NCI-H146 treated with DMSO at 0.1 percent for 48 hours (cell line): ENCODE results near the gene STAMBPL1.
"Not testable (repeated sequence)": the region's sequence is repeated elsewhere in the genome, so short reads cannot be mapped to it uniquely, and the experiment has no call there.

Source experiments
- DNase-seq: peaks from one replicate; lab custom pipeline; 2025; ENCODE audit not compliant: unreplicated experiment; lab: John Stamatoyannopoulos, UW

STAMBPL1 gene

DNA sequence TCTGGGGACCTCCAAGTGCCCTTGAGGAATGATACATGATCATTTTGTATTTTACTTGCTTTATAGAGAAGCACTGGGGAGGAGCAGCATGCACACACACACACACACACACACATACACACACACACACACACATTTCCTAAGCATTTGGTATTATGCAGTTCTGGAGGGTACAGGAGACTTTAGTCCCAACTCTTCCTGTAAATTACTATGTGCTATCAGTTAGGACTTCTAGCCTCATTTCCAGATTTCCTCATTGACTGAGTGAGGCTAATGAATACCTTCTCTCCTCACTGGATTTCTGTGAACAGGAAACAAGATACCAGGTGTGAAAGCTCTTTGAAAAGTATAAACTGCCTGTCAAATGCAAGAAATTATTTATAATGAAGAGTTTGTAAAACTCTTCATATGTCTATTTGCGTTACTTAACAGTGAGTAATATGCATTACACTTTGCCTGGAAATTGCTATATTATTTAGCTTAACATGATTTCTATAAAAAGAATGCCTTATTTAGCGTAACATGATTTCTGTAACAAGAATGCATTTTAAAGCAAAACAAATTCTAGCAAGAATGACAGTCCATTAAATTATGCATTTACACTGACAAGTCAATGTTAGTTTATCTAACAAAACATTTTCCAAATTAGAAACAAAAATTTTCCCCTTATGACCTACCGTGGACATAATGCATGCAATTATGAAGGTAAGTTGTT lies 38.3 kb downstream of the STAMBPL1 start:
- DNase-seq, result no peak

DNA sequence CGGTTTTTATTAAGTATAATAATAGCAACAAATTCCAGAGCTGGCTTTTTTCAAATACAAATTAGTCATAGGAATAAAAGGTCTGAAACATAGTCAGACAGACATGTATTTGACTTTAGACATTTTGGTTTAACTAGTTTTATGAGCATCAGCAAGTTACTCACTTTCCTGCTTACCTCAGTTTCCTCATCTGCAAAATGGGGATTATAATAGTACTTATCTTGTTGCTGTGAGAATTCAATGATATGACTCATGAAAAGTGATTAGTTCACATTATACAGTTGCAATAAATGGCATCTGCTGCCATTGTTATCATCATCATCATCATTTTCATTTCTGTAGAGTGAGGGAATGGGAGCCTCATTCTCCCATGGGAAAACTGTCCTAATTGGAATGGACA lies 39.0 kb downstream of the STAMBPL1 start:
- DNase-seq, result no peak

GRCh38 chr10:88920198-88920597 lies 40.2 kb downstream of the STAMBPL1 start:
- no peak for DNase-seq

DNA sequence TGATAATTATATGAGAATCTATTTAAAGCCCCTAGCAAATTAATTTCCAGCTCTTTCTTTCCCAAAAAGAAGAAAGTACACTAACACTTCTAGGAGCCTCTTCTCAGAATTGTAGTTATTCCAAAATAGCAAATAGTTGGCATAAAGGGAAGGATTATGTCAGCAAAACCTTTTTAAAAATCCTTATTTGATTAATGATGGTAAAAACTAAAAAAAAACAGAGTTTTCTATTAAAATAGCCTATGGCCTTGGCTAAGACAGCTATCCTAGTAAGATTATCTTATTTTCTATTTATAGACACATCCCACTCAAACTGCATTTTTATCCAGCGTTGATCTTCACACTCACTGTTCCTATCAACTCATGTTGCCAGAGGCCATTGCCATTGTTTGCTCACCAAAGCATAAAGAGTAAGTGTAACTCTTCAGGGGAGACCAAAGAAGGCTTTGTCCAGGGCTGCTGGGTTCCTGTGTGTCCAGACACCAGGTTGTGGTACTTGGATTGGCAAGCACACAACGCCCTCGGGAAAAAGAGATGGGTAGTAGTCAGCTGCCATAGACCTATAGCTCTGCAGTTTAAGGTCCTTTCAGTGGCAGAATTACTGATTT lies 41.0 kb downstream of the STAMBPL1 start:
- DNase-seq, result no peak

- DNase-seq, result no peak
Measured at GRCh38 chr10:88922041-88922440, 42.0 kb downstream of the STAMBPL1 start.

- DNase-seq, result no peak
Measured at GRCh38 chr10:88923520-88923919, 43.5 kb downstream of the STAMBPL1 start.

DNA sequence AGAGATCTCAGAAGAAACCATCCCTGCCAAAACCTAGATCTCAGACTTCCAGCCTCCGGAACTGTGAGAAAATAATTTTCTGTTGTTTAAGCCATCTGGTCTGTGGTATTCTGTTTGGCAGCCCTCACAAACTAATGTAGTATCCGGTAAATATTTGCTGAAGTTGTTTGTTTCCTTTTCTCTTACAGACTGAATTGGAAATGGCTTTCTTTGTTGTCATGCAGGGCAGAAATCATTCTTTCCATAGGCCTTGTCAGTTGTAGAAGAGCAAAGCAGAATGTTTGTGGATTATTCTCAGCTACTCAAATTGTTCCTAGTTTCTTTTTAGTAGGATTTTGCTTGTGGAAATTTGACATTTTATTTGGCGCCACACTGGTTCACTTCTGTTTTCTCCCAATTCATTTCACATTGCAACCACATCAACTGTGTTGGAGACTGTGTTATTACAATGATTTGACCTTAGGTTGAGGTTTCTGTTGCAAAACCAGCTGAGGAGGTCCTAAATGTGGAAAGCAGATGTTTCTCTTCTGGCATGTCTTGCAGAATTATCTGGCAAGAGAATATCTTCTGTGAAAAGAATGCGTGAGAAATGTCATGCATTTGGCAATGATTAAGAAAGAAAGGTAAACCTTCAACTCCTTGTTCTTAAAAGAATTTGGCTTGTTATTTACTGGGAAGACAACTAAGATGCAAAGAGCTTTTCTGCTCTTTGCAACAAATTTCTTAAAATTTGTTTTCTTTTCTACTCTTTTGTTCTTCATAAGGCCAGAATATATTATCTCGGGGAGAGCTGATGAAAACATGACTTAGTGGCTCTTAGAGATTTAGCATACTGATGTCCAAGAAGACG lies 46.7 kb downstream of the STAMBPL1 start:
- DNase-seq, result no peak

- DNase-seq, result no peak
Measured at GRCh38 chr10:88927416-88927690, 47.3 kb downstream of the STAMBPL1 start.

DNA sequence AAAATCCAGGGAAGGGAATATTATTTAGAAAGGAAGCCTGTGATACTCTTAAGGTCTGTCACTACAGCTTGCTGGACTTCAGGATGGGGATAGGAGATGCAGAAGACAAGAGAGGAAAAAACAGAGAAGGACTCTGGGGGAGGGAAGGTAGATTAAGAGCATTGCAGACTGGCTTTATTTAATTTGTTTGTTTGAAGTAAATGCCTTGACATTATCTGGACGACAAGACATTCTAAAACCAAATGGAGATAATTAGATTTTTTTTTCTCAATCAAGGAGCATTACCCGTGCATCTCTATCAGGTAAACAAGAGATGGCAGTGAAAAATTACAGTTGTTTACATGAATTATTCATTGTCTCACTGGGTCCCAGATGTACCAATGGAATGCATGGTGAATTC lies 48.2 kb downstream of the STAMBPL1 start:
- DNase-seq, result no peak

GRCh38 chr10:88931548-88931947 lies 51.5 kb downstream of the STAMBPL1 start:
- DNase-seq, result no peak

GRCh38 chr10:88932029-88932428 lies 52.0 kb downstream of the STAMBPL1 start:
- DNase-seq, result not testable (repeated sequence)

GRCh38 chr10:88932539-88933256 lies 52.7 kb downstream of the STAMBPL1 start:
- peak; percentile 72 for DNase-seq

DNA sequence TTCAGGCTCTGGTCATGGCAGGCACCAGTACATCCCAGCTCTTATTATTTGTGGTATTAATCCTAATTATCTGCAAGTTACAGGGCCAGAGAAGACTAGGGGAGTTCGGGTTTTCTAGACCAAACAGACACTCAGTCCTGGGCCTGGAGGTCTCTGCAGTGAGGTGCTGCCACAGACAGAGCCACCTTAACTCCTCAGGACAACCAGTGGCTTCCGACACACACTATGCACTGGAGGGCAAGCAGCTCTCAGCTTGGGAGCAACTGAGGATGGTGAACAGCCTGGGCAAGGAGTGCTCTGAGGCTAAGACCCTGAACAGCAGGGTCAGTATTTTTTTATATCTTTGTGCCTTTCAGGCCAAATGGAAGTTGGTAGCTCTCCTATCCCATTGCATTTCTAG lies 53.5 kb downstream of the STAMBPL1 start:
- DNase-seq, result no peak

GRCh38 chr10:88934900-88935672 lies 55.0 kb downstream of the STAMBPL1 start:
- DNase-seq, result peak; percentile 81

DNA sequence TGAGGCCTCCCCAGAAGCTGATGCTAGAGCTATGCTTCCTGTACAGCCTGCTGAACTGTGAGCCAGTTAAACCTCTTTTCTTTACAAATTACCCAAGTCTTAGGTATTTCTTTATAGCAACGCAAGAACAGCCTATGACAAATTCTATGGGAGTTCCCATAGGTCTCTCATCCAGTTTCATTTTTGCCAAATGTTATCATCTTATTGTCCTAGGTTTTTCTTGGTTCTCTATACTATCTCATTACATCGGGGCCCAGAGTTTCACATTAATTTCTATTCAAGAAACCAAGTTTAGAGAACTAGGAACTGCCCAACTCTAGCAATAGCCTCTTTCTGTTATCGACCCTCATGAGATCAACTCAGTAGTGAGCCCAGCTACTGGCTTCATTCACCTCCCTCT lies 56.6 kb downstream of the STAMBPL1 start:
- DNase-seq, result no peak

DNA sequence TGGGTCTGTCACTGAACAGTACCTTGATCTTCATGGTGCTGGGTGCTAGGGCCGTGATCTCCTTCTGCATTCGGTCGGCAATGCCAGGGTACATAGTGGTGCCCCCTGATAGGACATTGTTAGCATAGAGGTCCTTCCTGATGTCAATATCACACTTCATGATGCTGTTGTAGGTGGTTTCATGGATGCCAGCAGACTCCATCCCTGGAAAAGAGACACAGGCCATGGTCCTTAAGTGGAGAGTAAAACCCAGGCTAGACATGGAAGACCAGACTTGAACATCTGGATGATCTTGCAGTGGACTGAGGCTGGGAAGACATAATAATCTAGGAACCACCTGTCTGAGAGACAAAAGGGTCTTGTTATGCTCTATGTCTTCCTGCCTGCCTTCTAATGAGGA lies 58.0 kb downstream of the STAMBPL1 start:
- no peak for DNase-seq

- no peak for DNase-seq
Measured at GRCh38 chr10:88938938-88939337, 58.9 kb downstream of the STAMBPL1 start.

GRCh38 chr10:88941026-88941425 lies 61.0 kb downstream of the STAMBPL1 start:
- no peak for DNase-seq

DNA sequence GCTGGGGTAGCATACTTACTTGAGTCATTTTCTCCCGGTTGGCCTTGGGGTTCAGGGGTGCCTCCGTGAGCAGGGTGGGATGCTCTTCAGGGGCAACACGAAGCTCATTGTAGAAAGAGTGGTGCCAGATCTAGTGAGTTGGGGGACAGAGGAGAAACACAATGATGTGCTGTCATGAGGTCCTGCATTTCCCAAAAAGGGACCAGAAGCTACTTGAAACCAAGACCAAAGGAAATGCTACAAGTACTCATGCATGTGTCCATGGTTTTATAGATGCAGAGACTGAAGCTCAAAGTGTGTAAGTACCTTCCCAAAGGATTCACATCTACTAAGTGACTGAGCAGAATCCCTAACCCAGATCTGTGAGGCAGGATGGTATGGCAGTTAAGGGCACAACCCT lies 63.7 kb downstream of the STAMBPL1 start:
- no peak for DNase-seq

DNA sequence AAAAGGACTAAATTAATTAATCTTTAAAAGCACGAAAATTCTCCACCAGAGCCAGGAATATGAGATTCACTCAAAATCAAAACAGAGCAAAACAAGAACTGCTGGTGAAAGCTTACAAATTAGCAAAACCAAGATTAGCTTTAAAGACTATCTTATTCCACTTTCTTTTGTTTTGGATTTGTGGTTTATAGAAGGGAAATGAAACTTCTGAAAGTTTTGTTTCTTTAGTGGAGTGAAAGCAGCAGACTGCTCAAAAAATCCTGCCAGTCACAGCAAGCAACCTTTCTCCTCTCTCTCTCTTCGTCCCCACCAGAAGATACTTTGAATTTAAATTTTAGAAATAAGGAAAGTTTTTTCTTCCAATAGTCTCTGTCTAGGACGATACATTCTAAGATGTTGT lies 64.8 kb downstream of the STAMBPL1 start:
- no peak for DNase-seq

GRCh38 chr10:88946200-88946599 lies 66.2 kb downstream of the STAMBPL1 start:
- DNase-seq, result no peak
